Measurements from ENCODE around the gene CPLX1. TPM values are rescaled to one million over a fixed set of nuclear protein-coding genes. Genes with fewer than 3 reads are reported as not detected.

The CPLX1 gene
- total RNA-seq, 3 donors from 2014 or later, result 0.16 to 2.6 (median 1.2) TPM

- Histone ChIP-seq H3K4me1 (no peaks in the 10 kb centered on the region), H3K4me3 (no peak overlapping the region), H3K27me3 (no peaks in the 10 kb centered on the region), H3K36me3 (no peaks in the 10 kb centered on the region), H3K9me3 (no peaks in the 10 kb centered on the region), H3K27ac (no peak overlapping the region)
- no peak for DNase-seq (ENCODE audit: low spot score in 2 of 2)
- TF ChIP-seq CTCF (IDR thresholded peaks at IDR 0.05) (no peak), POLR2A (IDR thresholded peaks at IDR 0.05) (no peak)
- intact Hi-C loops (cut with DNase I; ENCODE audit: low total_unique reads), result loop anchor here (10.0 kb wide), 1 partner anchor 462 kb away; no protein-coding TSS in a partner anchor
Measured at GRCh38 chr4:752196-752861, 73.6 kb downstream of the CPLX1 start.

- no peaks in the 10 kb centered on the region for H3K9me3 ChIP-seq
- no peaks in the 10 kb centered on the region for H3K27me3 ChIP-seq
- DNase-seq (ENCODE audit: low spot score in 2 of 2), result no peak
- no peak for TF ChIP-seq POLR2AphosphoS5 (IDR thresholded peaks at IDR 0.05)
- TF ChIP-seq CTCF (IDR thresholded peaks at IDR 0.05), result no peak
- TF ChIP-seq POLR2A (IDR thresholded peaks at IDR 0.05), result no peak
- H3K36me3 ChIP-seq, result no peaks in the 10 kb centered on the region
- no peak overlapping the region for H3K4me3 ChIP-seq
- no peaks in the 10 kb centered on the region for H3K4me1 ChIP-seq
- intact Hi-C loops (cut with DNase I; ENCODE audit: low total_unique reads), result loop anchor here (10.0 kb wide), 1 partner anchor 463 kb away; no protein-coding TSS in a partner anchor
- no peak overlapping the region for H3K27ac ChIP-seq
Measured at GRCh38 chr4:751676-752075, 74.3 kb downstream of the CPLX1 start.

DNA sequence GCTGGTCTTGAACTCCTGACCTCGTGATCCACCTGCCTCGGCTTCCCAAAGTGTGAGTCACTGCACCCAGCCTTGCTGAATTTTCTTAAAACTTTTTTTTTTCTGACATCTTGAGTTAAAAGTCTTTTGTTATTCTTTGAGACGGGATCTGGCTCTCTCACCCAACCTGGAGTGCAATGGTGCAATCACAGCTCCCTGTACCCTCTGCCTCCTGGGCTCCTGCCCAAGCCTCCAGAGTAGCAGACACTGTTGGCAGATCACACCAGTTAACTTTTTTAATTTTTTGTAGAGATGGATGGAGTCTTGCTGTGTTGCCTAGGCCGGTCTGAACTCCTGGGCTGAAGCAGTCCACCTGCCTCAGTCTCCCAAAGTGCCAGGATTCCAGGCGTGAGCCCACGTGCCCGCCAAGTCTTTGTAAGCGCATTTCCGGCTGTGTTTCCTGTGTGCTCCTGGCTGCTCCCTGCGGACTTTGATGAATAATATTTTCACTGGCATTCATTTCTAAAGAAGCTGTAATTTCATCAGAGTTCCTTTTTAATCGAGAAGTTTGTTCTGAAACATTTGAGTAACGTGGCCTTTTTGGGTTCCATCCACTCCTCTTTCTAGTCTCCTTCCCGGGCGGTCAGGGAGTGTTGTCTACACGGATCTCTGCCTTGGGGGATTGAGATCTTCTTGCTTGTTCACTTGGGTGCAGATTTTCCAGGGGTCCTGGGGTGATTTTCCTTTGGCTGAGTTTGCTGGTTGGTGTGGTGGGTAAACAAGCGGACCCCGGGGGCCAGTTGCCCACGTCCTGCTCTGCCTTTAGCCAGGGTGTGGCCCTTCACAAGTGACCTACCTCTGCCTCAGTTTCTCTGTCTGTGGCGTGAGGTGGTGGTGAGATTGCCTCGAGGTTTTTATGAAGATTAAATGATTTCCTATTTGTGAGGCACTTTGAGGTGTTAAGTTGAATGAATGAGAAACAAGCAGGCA, 75.9 kb downstream of the CPLX1 start:
- H3K4me3 ChIP-seq, result no peak overlapping the region
- intact Hi-C loops (cut with DNase I; ENCODE audit: low total_unique reads), result loop anchor here (10.0 kb wide), 1 partner anchor 465 kb away; no protein-coding TSS in a partner anchor
- TF ChIP-seq CTCF (IDR thresholded peaks at IDR 0.05), result no peak
- peak in 1 of 3 donors; percentile 32 for TF ChIP-seq POLR2AphosphoS5 (IDR thresholded peaks at IDR 0.05)
- TF ChIP-seq POLR2A (IDR thresholded peaks at IDR 0.05), result no peak
- H3K9me3 ChIP-seq, result no peaks in the 10 kb centered on the region
- DNase-seq (ENCODE audit: low spot score in 2 of 2), result no peak
- H3K36me3 ChIP-seq, result no peaks in the 10 kb centered on the region
- no peak overlapping the region for H3K27ac ChIP-seq
- H3K4me1 ChIP-seq, result no peaks in the 10 kb centered on the region
- H3K27me3 ChIP-seq, result no peaks in the 10 kb centered on the region

- no peaks in the 10 kb centered on the region for H3K36me3 ChIP-seq
- no peaks in the 10 kb centered on the region for H3K27me3 ChIP-seq
- no peaks in the 10 kb centered on the region for H3K9me3 ChIP-seq
- H3K4me3 ChIP-seq, result no peak overlapping the region
- intact Hi-C loops (cut with DNase I; ENCODE audit: low total_unique reads), result no loop called here
- H3K27ac ChIP-seq, result no peak overlapping the region
- TF ChIP-seq CTCF (IDR thresholded peaks at IDR 0.05) (no peak), POLR2A (IDR thresholded peaks at IDR 0.05) (no peak), POLR2AphosphoS5 (IDR thresholded peaks at IDR 0.05) (no peak)
- no peak for DNase-seq (ENCODE audit: low spot score in 2 of 2)
- H3K4me1 ChIP-seq, result no peaks in the 10 kb centered on the region
Measured at GRCh38 chr4:748461-748860, 77.5 kb downstream of the CPLX1 start.
